Measurements from ENCODE around the gene EPHA1. TPM values are rescaled to one million over a fixed set of nuclear protein-coding genes. Genes with fewer than 3 reads are reported as not detected.

Gene EPHA1
- total RNA-seq, 1 donor from 2014 or later = 4.7 TPM

GRCh38 chr7:143389316-143390103 is 19.1 kb downstream of the EPHA1 start:
- H3K36me3 Mint-ChIP-seq (ENCODE audit: unreplicated experiment) = peaks cover 5% of the 10 kb centered on the region
- no peak overlapping the region for H3K4me3 Mint-ChIP-seq (ENCODE audit: unreplicated experiment)
- peaks cover 5% of the 10 kb centered on the region for H3K9me3 Mint-ChIP-seq (ENCODE audit: unreplicated experiment)
- no peak for DNase-seq
- no peak overlapping the region for H3K27ac Mint-ChIP-seq (ENCODE audit: unreplicated experiment)
- no peak for TF ChIP-seq CTCF (IDR thresholded peaks at IDR 0.05; ENCODE audit: partially characterized antibody, unreplicated experiment)
- H3K27me3 Mint-ChIP-seq (ENCODE audit: unreplicated experiment) = peaks cover 8% of the 10 kb centered on the region
- H3K4me1 Mint-ChIP-seq (ENCODE audit: low read depth, unreplicated experiment) = peaks cover 7% of the 10 kb centered on the region

GRCh38 chr7:143388491-143389101 is 20.1 kb downstream of the EPHA1 start:
- no peak for DNase-seq
- no peak overlapping the region for H3K4me3 Mint-ChIP-seq (ENCODE audit: unreplicated experiment)
- peaks cover 5% of the 10 kb centered on the region for H3K9me3 Mint-ChIP-seq (ENCODE audit: unreplicated experiment)
- H3K4me1 Mint-ChIP-seq (ENCODE audit: low read depth, unreplicated experiment) = peaks cover 7% of the 10 kb centered on the region
- peaks cover 8% of the 10 kb centered on the region for H3K27me3 Mint-ChIP-seq (ENCODE audit: unreplicated experiment)
- H3K36me3 Mint-ChIP-seq (ENCODE audit: unreplicated experiment) = peaks cover 5% of the 10 kb centered on the region
- no peak overlapping the region for H3K27ac Mint-ChIP-seq (ENCODE audit: unreplicated experiment)
- TF ChIP-seq CTCF (IDR thresholded peaks at IDR 0.05; ENCODE audit: partially characterized antibody, unreplicated experiment) = no peak

- H3K9me3 Mint-ChIP-seq (ENCODE audit: unreplicated experiment) = peaks cover 5% of the 10 kb centered on the region
- TF ChIP-seq CTCF (IDR thresholded peaks at IDR 0.05; ENCODE audit: partially characterized antibody, unreplicated experiment) = no peak
- no peak for DNase-seq
- H3K27ac Mint-ChIP-seq (ENCODE audit: unreplicated experiment) = peak overlapping the region; percentile 15
- H3K36me3 Mint-ChIP-seq (ENCODE audit: unreplicated experiment) = peaks cover 5% of the 10 kb centered on the region
- H3K4me1 Mint-ChIP-seq (ENCODE audit: low read depth, unreplicated experiment) = peaks cover 7% of the 10 kb centered on the region
- H3K27me3 Mint-ChIP-seq (ENCODE audit: unreplicated experiment) = peaks cover 8% of the 10 kb centered on the region
- no peak overlapping the region for H3K4me3 Mint-ChIP-seq (ENCODE audit: unreplicated experiment)
These were observed 20.6 kb downstream of the EPHA1 start for GRCh38 chr7:143388051-143388450.

GRCh38 chr7:143387156-143387975 is 21.3 kb downstream of the EPHA1 start:
- Mint-ChIP-seq H3K27ac (ENCODE audit: unreplicated experiment) (peak overlapping the region; percentile 15), H3K9me3 (ENCODE audit: unreplicated experiment) (peaks cover 6% of the 10 kb centered on the region), H3K4me3 (ENCODE audit: unreplicated experiment) (no peak overlapping the region), H3K36me3 (ENCODE audit: unreplicated experiment) (peaks cover 5% of the 10 kb centered on the region), H3K27me3 (ENCODE audit: unreplicated experiment) (peaks cover 10% of the 10 kb centered on the region), H3K4me1 (ENCODE audit: low read depth, unreplicated experiment) (peaks cover 7% of the 10 kb centered on the region)
- DNase-seq = no peak
- no peak for TF ChIP-seq CTCF (IDR thresholded peaks at IDR 0.05; ENCODE audit: partially characterized antibody, unreplicated experiment)

Data from glutamatergic neuron (in vitro differentiated cells).